CD4-positive, alpha-beta T cell treated with Interleukin-15 for 1 hour (primary cell): ENCODE measurements around the gene ZNF3.
"Not testable (repeated sequence)": the region's sequence is repeated elsewhere in the genome, so short reads cannot be mapped to it uniquely, and the experiment has no call there.

Experiments used
- DNase-seq: peaks from one replicate; pipeline ENCODE4 v3.0.0-alpha.2; 2020

Gene ZNF3

GRCh38 chr7:100081535-100082102, at the start of gene ZNF3:
Gene ZNF3, minus strand, starts transcription at chr7:100081723. Its CDS starts 4,366 bp downstream, at chr7:100077357.
- peak; percentile 99 for DNase-seq

- peak; percentile 79 for DNase-seq
Measured at GRCh38 chr7:100130608-100131453, 49.3 kb upstream of the ZNF3 start.

GRCh38 chr7:100130220-100130607, 48.7 kb upstream of the ZNF3 start:
- DNase-seq = not testable (repeated sequence)

GRCh38 chr7:100128637-100128963, 47.1 kb upstream of the ZNF3 start:
- no peak for DNase-seq

GRCh38 chr7:100127866-100128636, 46.5 kb upstream of the ZNF3 start:
- DNase-seq = no peak

- peak; percentile 87 for DNase-seq
Measured at GRCh38 chr7:100126931-100127865, 45.7 kb upstream of the ZNF3 start, which contains the start of gene MBLAC1. Gene MBLAC1, plus strand, starts transcription at chr7:100126967. Its CDS starts 429 bp downstream, at chr7:100127396.

- no peak for DNase-seq
Measured at GRCh38 chr7:100126239-100126930, 44.9 kb upstream of the ZNF3 start.

- no peak for DNase-seq
Measured at GRCh38 chr7:100124301-100125230, 43.0 kb upstream of the ZNF3 start.

- DNase-seq = no peak
Measured at GRCh38 chr7:100122568-100122967, 41.0 kb upstream of the ZNF3 start.

GRCh38 chr7:100122067-100122466, 40.5 kb upstream of the ZNF3 start:
- no peak for DNase-seq

- no peak for DNase-seq
Measured at GRCh38 chr7:100120733-100121036, 39.2 kb upstream of the ZNF3 start.

- DNase-seq = peak; percentile 60
Measured at GRCh38 chr7:100119970-100120732, 38.6 kb upstream of the ZNF3 start.

GRCh38 chr7:100119072-100119969, 37.8 kb upstream of the ZNF3 start, which contains the start of the genes CNPY4 and TAF6:
Gene CNPY4, plus strand, starts transcription at chr7:100119634. Its CDS starts 111 bp downstream, at chr7:100119745.
Gene TAF6, minus strand, starts transcription at chr7:100119358. Its CDS starts 5,149 bp downstream, at chr7:100114209.
- DNase-seq = peak; percentile 94

GRCh38 chr7:100118388-100119071, 37.0 kb upstream of the ZNF3 start:
- no peak for DNase-seq

- no peak for DNase-seq
Measured at GRCh38 chr7:100115026-100115425, 33.5 kb upstream of the ZNF3 start.

GRCh38 chr7:100111914-100112313, 30.4 kb upstream of the ZNF3 start:
- no peak for DNase-seq

- no peak for DNase-seq
Measured at GRCh38 chr7:100111156-100111555, 29.6 kb upstream of the ZNF3 start.

GRCh38 chr7:100109521-100110163, 28.1 kb upstream of the ZNF3 start:
- no peak for DNase-seq
